Measurements from ENCODE around the gene GRIN2A. TPM values are rescaled to one million over a fixed set of nuclear protein-coding genes. Genes with fewer than 3 reads are reported as not detected.
"Not testable (repeated sequence)": the region's sequence is repeated elsewhere in the genome, so short reads cannot be mapped to it uniquely, and the experiment has no call there.

GRIN2A gene
- total RNA-seq, 1 donor from 2014 or later: not detected

GRCh38 chr16:9922441-9922840 is 259.8 kb downstream of the GRIN2A start:
- intact Hi-C loops (cut with micrococcal nuclease): no loop called here

- intact Hi-C loops (cut with micrococcal nuclease): no loop called here
These were observed 260.2 kb downstream of the GRIN2A start for GRCh38 chr16:9921997-9922396.

GRCh38 chr16:9919460-9919859 is 262.8 kb downstream of the GRIN2A start:
- intact Hi-C loops (cut with micrococcal nuclease): no loop called here

GRCh38 chr16:9917691-9918090 is 264.5 kb downstream of the GRIN2A start:
- intact Hi-C loops (cut with micrococcal nuclease): no loop called here

- intact Hi-C loops (cut with micrococcal nuclease): no loop called here
These were observed 268.5 kb downstream of the GRIN2A start for GRCh38 chr16:9913604-9914326.

- intact Hi-C loops (cut with micrococcal nuclease): no loop called here
These were observed 270.2 kb downstream of the GRIN2A start for GRCh38 chr16:9911989-9912388.

GRCh38 chr16:9911231-9911630 is 271.0 kb downstream of the GRIN2A start:
- intact Hi-C loops (cut with micrococcal nuclease): no loop called here

GRCh38 chr16:9909072-9909825 is 273.0 kb downstream of the GRIN2A start:
- intact Hi-C loops (cut with micrococcal nuclease): no loop called here

GRCh38 chr16:9908613-9909012 is 273.6 kb downstream of the GRIN2A start:
- intact Hi-C loops (cut with micrococcal nuclease): no loop called here

GRCh38 chr16:9907752-9908151 is 274.5 kb downstream of the GRIN2A start:
- intact Hi-C loops (cut with micrococcal nuclease): no loop called here

- intact Hi-C loops (cut with micrococcal nuclease): no loop called here
These were observed 276.0 kb downstream of the GRIN2A start for GRCh38 chr16:9906218-9906617.

- intact Hi-C loops (cut with micrococcal nuclease): no loop called here
These were observed 277.7 kb downstream of the GRIN2A start for GRCh38 chr16:9904526-9904925.

GRCh38 chr16:9900576-9900975 is 281.7 kb downstream of the GRIN2A start:
- intact Hi-C loops (cut with micrococcal nuclease): no loop called here

GRCh38 chr16:9898555-9898954 is 283.7 kb downstream of the GRIN2A start:
- intact Hi-C loops (cut with micrococcal nuclease): no loop called here

GRCh38 chr16:9898124-9898523 is 284.1 kb downstream of the GRIN2A start:
- intact Hi-C loops (cut with micrococcal nuclease): no loop called here

- intact Hi-C loops (cut with micrococcal nuclease): no loop called here
These were observed 286.4 kb downstream of the GRIN2A start for GRCh38 chr16:9895817-9896216.

GRCh38 chr16:9885876-9886275 is 296.4 kb downstream of the GRIN2A start:
- intact Hi-C loops (cut with micrococcal nuclease): no loop called here

- intact Hi-C loops (cut with micrococcal nuclease): no loop called here
These were observed 296.8 kb downstream of the GRIN2A start for GRCh38 chr16:9885467-9885866.

- intact Hi-C loops (cut with micrococcal nuclease): not testable (repeated sequence)
These were observed 306.2 kb downstream of the GRIN2A start for GRCh38 chr16:9875981-9876380.

- intact Hi-C loops (cut with micrococcal nuclease): no loop called here
These were observed 308.0 kb downstream of the GRIN2A start for GRCh38 chr16:9874219-9874618.

- intact Hi-C loops (cut with micrococcal nuclease): no loop called here
These were observed 311.3 kb downstream of the GRIN2A start for GRCh38 chr16:9870962-9871361.

- intact Hi-C loops (cut with micrococcal nuclease): no loop called here
These were observed 312.5 kb downstream of the GRIN2A start for GRCh38 chr16:9869776-9870175.

- intact Hi-C loops (cut with micrococcal nuclease): no loop called here
These were observed 313.6 kb downstream of the GRIN2A start for GRCh38 chr16:9868606-9869149.
